Liver (tissue), 9 donors: ENCODE measurements around the gene ATP13A5. TPM values are rescaled to one million over a fixed set of nuclear protein-coding genes. Genes with fewer than 3 reads are reported as not detected.

Experiments
- DNase-seq: peaks from one replicate; pipeline ENCODE4 v3.0.0-alpha.2; 2017; ENCODE audit warnings: low spot score
- H3K27ac ChIP-seq, 2 donors: one replicate each; pipeline ENCODE4 v1.7.0; 2013; ENCODE audit warnings: inconsistent platforms in 2 of 2, low read length in 2 of 2, control low read depth in 1 of 2, low read depth in 1 of 2, mild to moderate bottlenecking in 1 of 2
- H3K27me3 ChIP-seq, 4 donors: one replicate each; pipeline versions ENCODE4 v1.6.1 to v1.7.0; 2013; ENCODE audit warnings: low read length in 3 of 4, inconsistent platforms in 1 of 4, mild to moderate bottlenecking in 1 of 4, moderate library complexity in 1 of 4; ENCODE audit not compliant: control insufficient read depth in 4 of 4, insufficient read depth in 4 of 4
- H3K36me3 ChIP-seq, 4 donors: one replicate each; pipeline versions ENCODE4 v1.6.1 to v1.7.0; 2013; ENCODE audit warnings: low read length in 3 of 4, mild to moderate bottlenecking in 3 of 4, low read depth in 1 of 4, moderate library complexity in 1 of 4; ENCODE audit not compliant: control insufficient read depth in 4 of 4, insufficient read depth in 3 of 4
- H3K4me1 ChIP-seq, 4 donors: one replicate each; pipeline versions ENCODE4 v1.6.1 to v1.7.0; 2013; ENCODE audit warnings: low read length in 3 of 4, mild to moderate bottlenecking in 3 of 4, moderate library complexity in 1 of 4; ENCODE audit not compliant: control insufficient read depth in 4 of 4, insufficient read depth in 4 of 4
- H3K4me3 ChIP-seq, 3 donors: one replicate each; pipeline versions ENCODE4 v1.6.1 to v1.7.0; 2013; ENCODE audit warnings: low read length in 3 of 3, control low read depth in 1 of 3, low read depth in 1 of 3, mild to moderate bottlenecking in 1 of 3
- H3K9ac ChIP-seq, 2 donors: one replicate each; pipeline ENCODE4 v1.7.0; 2013; ENCODE audit warnings: low read length in 2 of 2, mild to moderate bottlenecking in 2 of 2, moderate library complexity in 2 of 2, control low read depth in 1 of 2, low read depth in 1 of 2
- H3K9me3 ChIP-seq, 4 donors: one replicate each; pipeline versions ENCODE4 v1.6.1 to v1.7.0; 2013; ENCODE audit warnings: low read length in 3 of 4; ENCODE audit not compliant: control insufficient read depth in 4 of 4
- CTCF ChIP-seq: fragments of 150-350 bp; IDR thresholded peaks from 2 replicates; pipeline ENCODE4 v1.5.1; 2017; ENCODE audit warnings: improper control_type of control experiment, low read depth, low read length; ENCODE audit not compliant: missing input control
- EGR1 ChIP-seq, 2 donors: IDR thresholded peaks; 2 replicates each; pipeline ENCODE4 v1.6.1; 2016 to 2018; ENCODE audit warnings: antibody characterized with exemption in 2 of 2, low read depth in 2 of 2
- FOXA1 ChIP-seq: IDR thresholded peaks from 2 replicates; pipeline ENCODE4 v1.6.1; 2016; ENCODE audit warnings: antibody characterized with exemption
- FOXA2 ChIP-seq: IDR thresholded peaks from 2 replicates; pipeline ENCODE4 v1.6.1; 2016; ENCODE audit warnings: antibody characterized with exemption
- GABPA ChIP-seq, 2 donors: IDR thresholded peaks in 1 of 2; conservative IDR thresholded peaks in 1 of 2; 2 replicates each; pipeline ENCODE4 v1.6.1; 2016; ENCODE audit warnings: antibody characterized with exemption in 2 of 2, mild to moderate bottlenecking in 1 of 2, moderate library complexity in 1 of 2
- HNF4A ChIP-seq, 2 donors: conservative IDR thresholded peaks; 2 replicates each; pipeline ENCODE4 v1.6.1; 2016; ENCODE audit warnings: antibody characterized with exemption in 2 of 2, mild to moderate bottlenecking in 2 of 2
- HNF4G ChIP-seq: IDR thresholded peaks from 2 replicates; pipeline ENCODE4 v1.6.1; 2016; ENCODE audit warnings: antibody characterized with exemption
- JUND ChIP-seq, 2 donors: IDR thresholded peaks; 2 replicates each; pipeline ENCODE4 v1.6.1; 2016; ENCODE audit warnings: antibody characterized with exemption in 2 of 2
- NR2F2 ChIP-seq: IDR thresholded peaks from 2 replicates; pipeline ENCODE4 v1.6.1; 2016; ENCODE audit warnings: antibody characterized with exemption
- RAD21 ChIP-seq, 2 donors: IDR thresholded peaks; 2 replicates each; pipeline ENCODE4 v1.6.1; 2016; ENCODE audit warnings: antibody characterized with exemption in 2 of 2, mild to moderate bottlenecking in 2 of 2
- RXRA ChIP-seq, 2 donors: IDR thresholded peaks; 2 replicates each; pipeline ENCODE4 v1.6.1; 2017 to 2018; ENCODE audit warnings: antibody characterized with exemption in 2 of 2, mild to moderate bottlenecking in 1 of 2
- SP1 ChIP-seq: IDR thresholded peaks from 2 replicates; pipeline ENCODE4 v1.6.1; 2018; ENCODE audit warnings: antibody characterized with exemption, mild to moderate bottlenecking
- TAF1 ChIP-seq: conservative IDR thresholded peaks from 2 replicates; pipeline ENCODE4 v1.6.1; 2016; ENCODE audit warnings: antibody characterized with exemption, mild to moderate bottlenecking
- YY1 ChIP-seq: IDR thresholded peaks from 2 replicates; pipeline ENCODE4 v1.6.1; 2016; ENCODE audit warnings: antibody characterized with exemption, mild to moderate bottlenecking
- ZBTB33 ChIP-seq: IDR thresholded peaks from 2 replicates; pipeline ENCODE4 v1.6.1; 2016; ENCODE audit warnings: antibody characterized with exemption
- WGBS: extraction: QIAGEN DNeasy Blood & Tissue Kit; methylation state at CpG from one replicate; pipeline ENCODE4 v1.1.7; 2013; 5-methylcytosine and 5-hydroxymethylcytosine counted together
- polyA plus RNA-seq, 2 donors: library from polyadenylated mRNA; stranded (reverse) in 1 of 2; unstranded in 1 of 2; fragments of 200-250 nt in 1 of 2; fragments of >200 nt in 1 of 2; fragmentation: Nextera tagmentation in 1 of 2; extraction: Ambion mirVana in 1 of 2; gene quantifications; one replicate each; pipeline versions ENCODE4 v1.2.1 to v1.2.3, GENCODE V29; 2013 to 2015
- total RNA-seq, 2 donors: library from RNA; depleted of rRNA; stranded (reverse); fragments of >200 nt; gene quantifications; one replicate each; pipeline ENCODE4 v1.2.3, GENCODE V29; 2014
- TF ChIP-seq, protein P1 (sequence below): IDR thresholded peaks from 2 replicates; pipeline ENCODE4 v1.6.1; 2016; ENCODE audit warnings: antibody characterized with exemption
- TF ChIP-seq, protein P2 (sequence below): IDR thresholded peaks from 2 replicates; pipeline ENCODE4 v1.6.1; 2016; ENCODE audit warnings: antibody characterized with exemption
- TF ChIP-seq, protein P3 (sequence below): IDR thresholded peaks from 2 replicates; pipeline ENCODE4 v1.6.1; 2016; ENCODE audit warnings: antibody characterized with exemption, mild to moderate bottlenecking
- donor health status: healthy.
- donor health status: healthy.
- donor health status: healthy.
- donor health status: healthy.
- donor health status: healthy.

The ATP13A5 gene
- total and polyA plus RNA-seq, 4 donors, result 0.21 TPM; not detected in 3

- Histone ChIP-seq H3K36me3 (no peaks in the 10 kb centered on the region), H3K27ac (no peak overlapping the region), H3K9ac (no peak overlapping the region), H3K4me1 (no peaks in the 10 kb centered on the region), H3K4me3 (no peak overlapping the region), H3K27me3 (no peaks in the 10 kb centered on the region), H3K9me3 (no peaks in the 10 kb centered on the region)
- WGBS, result 86% methylated on average over 4 of the region's 4 CpGs
- TF ChIP-seq HNF4A (conservative IDR thresholded peaks at IDR 0.05) (no peak), YY1 (no peak), FOXA2 (no peak), SP1 (no peak), HNF4G (no peak), RAD21 (IDR thresholded peaks at IDR 0.05) (no peak), TAF1 (no peak)
- TF ChIP-seq, protein P1, sequence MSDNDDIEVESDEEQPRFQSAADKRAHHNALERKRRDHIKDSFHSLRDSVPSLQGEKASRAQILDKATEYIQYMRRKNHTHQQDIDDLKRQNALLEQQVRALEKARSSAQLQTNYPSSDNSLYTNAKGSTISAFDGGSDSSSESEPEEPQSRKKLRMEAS, result no peak
- no peak for DNase-seq
Measured at GRCh38 chr3:193230610-193231009, 147.9 kb downstream of the ATP13A5 start.

GRCh38 chr3:193229851-193230420 lies 148.6 kb downstream of the ATP13A5 start:
- TF ChIP-seq TAF1, result no peak
- no peak for TF ChIP-seq HNF4A (conservative IDR thresholded peaks at IDR 0.05)
- no peak for TF ChIP-seq RAD21 (IDR thresholded peaks at IDR 0.05)
- no peak for TF ChIP-seq EGR1 (IDR thresholded peaks at IDR 0.05; ENCODE audit: low read depth in 2 of 2)
- TF ChIP-seq RXRA (IDR thresholded peaks at IDR 0.05), result no peak
- TF ChIP-seq ZBTB33, result no peak
- TF ChIP-seq FOXA1, result no peak
- TF ChIP-seq YY1, result no peak
- no peak for TF ChIP-seq GABPA (IDR thresholded peaks at IDR 0.05 in 1 of 2, conservative IDR thresholded peaks at IDR 0.05 in 1 of 2)
- no peak for TF ChIP-seq FOXA2
- TF ChIP-seq, protein P1, result no peak
- H3K36me3 ChIP-seq, result no peaks in the 10 kb centered on the region
- no peak overlapping the region for H3K27ac ChIP-seq
- H3K4me1 ChIP-seq, result no peaks in the 10 kb centered on the region
- no peaks in the 10 kb centered on the region for H3K27me3 ChIP-seq
- H3K9ac ChIP-seq, result no peak overlapping the region
- no peak overlapping the region for H3K4me3 ChIP-seq
- H3K9me3 ChIP-seq, result no peaks in the 10 kb centered on the region
- WGBS, result 85% methylated on average over 4 of the region's 4 CpGs
- DNase-seq, result no peak

GRCh38 chr3:193228206-193228605 lies 150.3 kb downstream of the ATP13A5 start:
- 82% methylated on average over 6 of the region's 6 CpGs for WGBS
- Histone ChIP-seq H3K4me3 (no peak overlapping the region), H3K9ac (no peak overlapping the region), H3K4me1 (no peaks in the 10 kb centered on the region), H3K27ac (no peak overlapping the region), H3K9me3 (no peaks in the 10 kb centered on the region), H3K36me3 (no peaks in the 10 kb centered on the region), H3K27me3 (no peaks in the 10 kb centered on the region)
- no peak for DNase-seq
- TF ChIP-seq HNF4A (conservative IDR thresholded peaks at IDR 0.05), result no peak
- no peak for TF ChIP-seq FOXA1
- TF ChIP-seq NR2F2, result no peak
- TF ChIP-seq, protein P2, sequence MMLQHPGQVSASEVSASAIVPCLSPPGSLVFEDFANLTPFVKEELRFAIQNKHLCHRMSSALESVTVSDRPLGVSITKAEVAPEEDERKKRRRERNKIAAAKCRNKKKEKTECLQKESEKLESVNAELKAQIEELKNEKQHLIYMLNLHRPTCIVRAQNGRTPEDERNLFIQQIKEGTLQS, result no peak
- no peak for TF ChIP-seq CTCF
- TF ChIP-seq, protein P3, sequence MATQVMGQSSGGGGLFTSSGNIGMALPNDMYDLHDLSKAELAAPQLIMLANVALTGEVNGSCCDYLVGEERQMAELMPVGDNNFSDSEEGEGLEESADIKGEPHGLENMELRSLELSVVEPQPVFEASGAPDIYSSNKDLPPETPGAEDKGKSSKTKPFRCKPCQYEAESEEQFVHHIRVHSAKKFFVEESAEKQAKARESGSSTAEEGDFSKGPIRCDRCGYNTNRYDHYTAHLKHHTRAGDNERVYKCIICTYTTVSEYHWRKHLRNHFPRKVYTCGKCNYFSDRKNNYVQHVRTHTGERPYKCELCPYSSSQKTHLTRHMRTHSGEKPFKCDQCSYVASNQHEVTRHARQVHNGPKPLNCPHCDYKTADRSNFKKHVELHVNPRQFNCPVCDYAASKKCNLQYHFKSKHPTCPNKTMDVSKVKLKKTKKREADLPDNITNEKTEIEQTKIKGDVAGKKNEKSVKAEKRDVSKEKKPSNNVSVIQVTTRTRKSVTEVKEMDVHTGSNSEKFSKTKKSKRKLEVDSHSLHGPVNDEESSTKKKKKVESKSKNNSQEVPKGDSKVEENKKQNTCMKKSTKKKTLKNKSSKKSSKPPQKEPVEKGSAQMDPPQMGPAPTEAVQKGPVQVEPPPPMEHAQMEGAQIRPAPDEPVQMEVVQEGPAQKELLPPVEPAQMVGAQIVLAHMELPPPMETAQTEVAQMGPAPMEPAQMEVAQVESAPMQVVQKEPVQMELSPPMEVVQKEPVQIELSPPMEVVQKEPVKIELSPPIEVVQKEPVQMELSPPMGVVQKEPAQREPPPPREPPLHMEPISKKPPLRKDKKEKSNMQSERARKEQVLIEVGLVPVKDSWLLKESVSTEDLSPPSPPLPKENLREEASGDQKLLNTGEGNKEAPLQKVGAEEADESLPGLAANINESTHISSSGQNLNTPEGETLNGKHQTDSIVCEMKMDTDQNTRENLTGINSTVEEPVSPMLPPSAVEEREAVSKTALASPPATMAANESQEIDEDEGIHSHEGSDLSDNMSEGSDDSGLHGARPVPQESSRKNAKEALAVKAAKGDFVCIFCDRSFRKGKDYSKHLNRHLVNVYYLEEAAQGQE, result no peak
- no peak for TF ChIP-seq JUND (IDR thresholded peaks at IDR 0.05)
- no peak for TF ChIP-seq TAF1
- TF ChIP-seq SP1, result no peak
- no peak for TF ChIP-seq FOXA2
- no peak for TF ChIP-seq EGR1 (IDR thresholded peaks at IDR 0.05; ENCODE audit: low read depth in 2 of 2)
- TF ChIP-seq, protein P1, result no peak
- TF ChIP-seq RAD21 (IDR thresholded peaks at IDR 0.05), result no peak
